Measurements from ENCODE around the gene CYP26C1. TPM values are rescaled to one million over a fixed set of nuclear protein-coding genes. Genes with fewer than 3 reads are reported as not detected.
A peak's percentile ranks its signal among the peaks of the same experiment; 100 is the strongest.

CYP26C1 gene
- total and polyA plus RNA-seq, 9 of the 15 experiments (the other 6 are each of a cell fraction or from before 2014, with no cell fraction given), result 0.07 to 0.09 (median 0.07) TPM; not detected in 6

DNA sequence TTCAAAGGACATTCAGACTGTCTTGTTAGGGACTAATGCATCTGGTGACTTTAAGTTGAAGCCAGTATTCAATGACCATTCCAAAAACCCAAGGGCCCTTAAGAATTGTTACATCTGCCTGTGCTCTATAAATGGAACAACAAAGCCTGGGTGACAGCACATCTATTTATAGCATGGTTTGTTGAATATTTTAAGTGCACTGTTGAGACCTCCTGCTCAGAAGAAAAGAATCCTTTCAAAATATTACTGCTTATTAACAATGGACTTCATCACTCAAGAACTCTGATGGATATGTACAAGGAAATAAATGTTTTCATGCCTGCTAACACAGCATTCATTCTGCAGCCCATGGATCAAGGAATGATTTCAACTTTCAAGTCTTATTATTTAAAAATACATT, 33.1 kb upstream of the CYP26C1 start:
- Histone ChIP-seq H3K79me2 (ENCODE audit: control insufficient read depth, insufficient read depth, low read length) (no peaks in the 10 kb centered on the region), H3K36me3 (ENCODE audit: control insufficient read depth, insufficient read depth, low read length) (peaks cover 19% of the 10 kb centered on the region; the same call in 2 of the 3 replicates), H3K9ac (ENCODE audit: insufficient read depth in 1 of 2, low read depth in 2 of 2, low read length in 2 of 2) (no peak overlapping the region), H2AFZ (ENCODE audit: low read depth, low read length) (no peak overlapping the region), H3K4me3 (no peak overlapping the region), H3K4me1 (replicated peaks in 1 of 2; ENCODE audit: control insufficient read depth in 2 of 2, insufficient read depth in 2 of 2, low read length in 2 of 2) (no peaks in the 10 kb centered on the region; a peak in 1 of 5 replicates), H3K4me2 (ENCODE audit: insufficient read depth, low read length) (no peak overlapping the region), H3K9me3 (replicated peaks; ENCODE audit: control insufficient read depth, insufficient read depth, low read depth, low read length) (no peaks in the 10 kb centered on the region; the same call in 1 of the 2 replicates), H3K27me3 (ENCODE audit: control insufficient read depth in 2 of 2, insufficient read depth in 2 of 2, low read length in 2 of 2) (no peaks in the 10 kb centered on the region), H4K20me1 (replicated peaks; ENCODE audit: control insufficient read depth, insufficient read depth, low read length) (no peaks in the 10 kb centered on the region), H3K9me1 (ENCODE audit: control insufficient read depth, insufficient read depth, low read length) (no peaks in the 10 kb centered on the region), H3K27ac (ENCODE audit: extremely low read depth, low read depth, low read length) (no peak overlapping the region)
- TF ChIP-seq, protein P1, sequence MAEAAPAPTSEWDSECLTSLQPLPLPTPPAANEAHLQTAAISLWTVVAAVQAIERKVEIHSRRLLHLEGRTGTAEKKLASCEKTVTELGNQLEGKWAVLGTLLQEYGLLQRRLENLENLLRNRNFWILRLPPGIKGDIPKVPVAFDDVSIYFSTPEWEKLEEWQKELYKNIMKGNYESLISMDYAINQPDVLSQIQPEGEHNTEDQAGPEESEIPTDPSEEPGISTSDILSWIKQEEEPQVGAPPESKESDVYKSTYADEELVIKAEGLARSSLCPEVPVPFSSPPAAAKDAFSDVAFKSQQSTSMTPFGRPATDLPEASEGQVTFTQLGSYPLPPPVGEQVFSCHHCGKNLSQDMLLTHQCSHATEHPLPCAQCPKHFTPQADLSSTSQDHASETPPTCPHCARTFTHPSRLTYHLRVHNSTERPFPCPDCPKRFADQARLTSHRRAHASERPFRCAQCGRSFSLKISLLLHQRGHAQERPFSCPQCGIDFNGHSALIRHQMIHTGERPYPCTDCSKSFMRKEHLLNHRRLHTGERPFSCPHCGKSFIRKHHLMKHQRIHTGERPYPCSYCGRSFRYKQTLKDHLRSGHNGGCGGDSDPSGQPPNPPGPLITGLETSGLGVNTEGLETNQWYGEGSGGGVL (CRISPR knock-in tag; IDR thresholded peaks at IDR 0.05), result no peak
- peak; percentile 93 for TF ChIP-seq MEF2A (IDR thresholded peaks at IDR 0.05; ENCODE audit: control insufficient read depth, low read depth, low read length)
- no TSS peak for BruUV-seq (replicated peaks)
- CTCF ChIA-PET (ENCODE audit: low intra/inter-chr PET ratio), result no interaction called here
- in situ Hi-C loops (cut with MboI) (no loop called here), intact Hi-C loops (cut with micrococcal nuclease) (no loop called here)
- FAIRE-seq, result no peak
- no peak for ATAC-seq
- POLR2A ChIA-PET, result no interaction called here
- no peak for DNase-seq (ENCODE audit: extremely low read depth in 1 of 4, low spot score in 3 of 4)

DNA sequence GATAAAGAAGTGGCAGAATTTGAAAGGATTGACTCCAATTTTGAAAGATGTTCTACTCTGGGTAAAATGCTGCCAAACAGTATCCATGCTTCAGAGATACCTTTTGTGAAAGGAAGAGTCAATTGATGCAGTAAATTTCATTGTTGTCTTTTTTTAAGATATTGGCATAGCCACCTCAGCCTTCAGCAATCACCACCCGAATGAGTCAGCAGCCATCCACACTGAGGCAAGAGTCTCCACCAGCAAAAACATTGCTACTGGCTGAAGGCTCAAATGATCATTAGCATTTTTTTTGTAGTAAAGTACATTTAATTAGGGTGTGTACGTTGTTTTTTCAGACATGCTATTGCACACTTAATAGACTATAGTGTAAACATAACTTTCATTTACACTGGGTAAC, 31.7 kb upstream of the CYP26C1 start:
- POLR2A ChIA-PET, result interaction anchor here (0.7 kb wide), 1 partner anchor 261 kb away, joined by 3 read pairs; no protein-coding TSS in a partner anchor
- Histone ChIP-seq H3K4me3 (no peak overlapping the region), H3K4me2 (ENCODE audit: insufficient read depth, low read length) (no peak overlapping the region), H3K36me3 (ENCODE audit: control insufficient read depth, insufficient read depth, low read length) (peaks cover 12% of the 10 kb centered on the region; the same call in 2 of the 3 replicates), H3K9me1 (ENCODE audit: control insufficient read depth, insufficient read depth, low read length) (no peaks in the 10 kb centered on the region), H3K27ac (ENCODE audit: extremely low read depth, low read depth, low read length) (no peak overlapping the region), H4K20me1 (replicated peaks; ENCODE audit: control insufficient read depth, insufficient read depth, low read length) (no peaks in the 10 kb centered on the region), H3K4me1 (replicated peaks in 1 of 2; ENCODE audit: control insufficient read depth in 2 of 2, insufficient read depth in 2 of 2, low read length in 2 of 2) (no peaks in the 10 kb centered on the region; a peak in 1 of 5 replicates), H3K27me3 (ENCODE audit: control insufficient read depth in 2 of 2, insufficient read depth in 2 of 2, low read length in 2 of 2) (no peaks in the 10 kb centered on the region), H3K9me3 (replicated peaks; ENCODE audit: control insufficient read depth, insufficient read depth, low read depth, low read length) (no peaks in the 10 kb centered on the region; the same call in 1 of the 2 replicates), H3K79me2 (ENCODE audit: control insufficient read depth, insufficient read depth, low read length) (no peaks in the 10 kb centered on the region), H2AFZ (ENCODE audit: low read depth, low read length) (no peak overlapping the region), H3K9ac (ENCODE audit: insufficient read depth in 1 of 2, low read depth in 2 of 2, low read length in 2 of 2) (no peak overlapping the region)
- intact Hi-C loops (cut with micrococcal nuclease) (no loop called here), in situ Hi-C loops (cut with MboI) (no loop called here)
- DNase-seq (ENCODE audit: extremely low read depth in 1 of 4, low spot score in 3 of 4) (peak in 1 of 4 experiments; percentile 5), FAIRE-seq (peak; percentile 19), ATAC-seq (no peak)
- no TSS peak for BruUV-seq (replicated peaks)
- WGBS (ENCODE audit: insufficient coverage, low coverage, missing lambda C conversion rate), result 49% methylated on average over 2 of the region's 2 CpGs
- CTCF ChIA-PET (ENCODE audit: low intra/inter-chr PET ratio), result no interaction called here
- TF ChIP-seq ESRRB (CRISPR knock-in tag; IDR thresholded peaks at IDR 0.05; ENCODE audit: borderline replicate concordance) (no peak), NFE2 (IDR thresholded peaks at IDR 0.05; ENCODE audit: low read depth) (peak; percentile 28; the same call in 1 of the 2 replicates)

Data from K562 (cell line).